Measurements from ENCODE around the gene HOXC5.
"Not testable (repeated sequence)": the region's sequence is repeated elsewhere in the genome, so short reads cannot be mapped to it uniquely, and the experiment has no call there.

The HOXC5 gene

GRCh38 chr12:54033980-54034784 lies 1.3 kb downstream of the HOXC5 start:
- no peak for DNase-seq (ENCODE audit: low read depth)

DNA sequence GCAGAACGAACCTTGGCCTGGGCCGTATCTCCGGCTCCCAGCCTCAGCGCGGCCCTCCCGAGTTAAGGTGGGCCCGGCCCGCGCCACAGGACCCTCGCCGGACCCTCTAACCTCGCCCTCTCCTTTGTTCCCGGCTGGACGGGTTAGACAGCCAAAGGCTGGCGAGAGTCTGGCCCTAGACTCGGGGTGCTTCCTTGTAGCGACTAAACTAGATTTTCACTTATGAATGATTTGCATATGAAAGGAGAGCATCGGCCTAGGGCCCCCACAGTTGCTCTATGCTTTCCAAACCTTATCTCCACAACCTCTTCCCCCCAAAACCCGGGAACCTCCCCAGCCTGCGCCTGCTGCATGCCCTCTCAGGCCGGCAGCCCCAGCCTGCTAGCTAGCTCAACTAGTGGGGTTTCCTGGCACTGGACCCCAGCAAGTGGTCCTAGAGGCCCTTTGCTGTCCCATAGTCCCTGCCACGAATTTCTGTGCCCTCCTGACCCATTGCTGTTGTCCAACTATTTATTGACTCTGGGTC lies 2.0 kb downstream of the HOXC5 start:
- no peak for DNase-seq (ENCODE audit: low read depth)

GRCh38 chr12:54035568-54036264 lies 2.9 kb downstream of the HOXC5 start:
- no peak for DNase-seq (ENCODE audit: low read depth)

DNA sequence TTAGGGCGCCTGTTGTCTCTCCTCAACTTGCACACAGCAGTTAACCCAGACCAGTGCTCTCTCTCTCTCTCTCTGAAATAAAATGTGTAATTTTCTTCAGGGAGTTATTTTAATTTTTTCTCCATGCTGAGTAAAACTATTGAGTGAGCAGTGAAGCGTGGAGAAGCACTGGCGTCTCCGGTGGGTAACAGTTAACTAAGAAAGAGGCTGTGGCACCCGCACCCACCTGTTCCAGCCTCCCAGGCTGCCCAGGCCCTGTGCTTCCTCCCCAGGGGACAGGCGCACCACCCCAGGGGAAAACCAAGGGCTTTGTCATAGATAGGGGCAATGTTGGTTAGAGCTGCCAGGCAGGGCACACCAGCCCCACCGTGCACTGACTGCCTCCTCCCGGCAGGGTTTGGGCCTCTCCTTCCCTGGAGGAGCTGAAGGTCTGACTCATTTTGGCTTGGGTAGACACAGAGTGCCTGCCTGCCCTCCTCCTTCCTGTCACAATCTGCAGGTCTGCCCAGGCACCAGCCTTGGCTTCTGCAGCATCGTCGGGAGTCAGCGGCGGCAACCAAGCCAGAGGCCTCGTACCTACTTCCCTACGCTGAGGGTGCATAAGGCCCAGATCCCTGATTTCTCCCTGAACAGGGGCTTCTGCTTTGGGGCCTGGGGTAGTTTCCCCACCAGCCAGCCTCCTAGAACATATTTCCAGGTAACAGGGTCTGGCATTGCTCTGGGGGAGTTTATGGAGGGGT lies 3.9 kb downstream of the HOXC5 start:
- DNase-seq (ENCODE audit: low read depth): no peak

- DNase-seq (ENCODE audit: low read depth): no peak
Measured at GRCh38 chr12:54037360-54038283, 4.8 kb downstream of the HOXC5 start.

GRCh38 chr12:54038284-54038870 lies 5.5 kb downstream of the HOXC5 start:
- DNase-seq (ENCODE audit: low read depth): no peak

- no peak for DNase-seq (ENCODE audit: low read depth)
Measured at GRCh38 chr12:54038871-54039414, 6.1 kb downstream of the HOXC5 start.

- no peak for DNase-seq (ENCODE audit: low read depth)
Measured at GRCh38 chr12:54039417-54040147, 6.7 kb downstream of the HOXC5 start.

DNA sequence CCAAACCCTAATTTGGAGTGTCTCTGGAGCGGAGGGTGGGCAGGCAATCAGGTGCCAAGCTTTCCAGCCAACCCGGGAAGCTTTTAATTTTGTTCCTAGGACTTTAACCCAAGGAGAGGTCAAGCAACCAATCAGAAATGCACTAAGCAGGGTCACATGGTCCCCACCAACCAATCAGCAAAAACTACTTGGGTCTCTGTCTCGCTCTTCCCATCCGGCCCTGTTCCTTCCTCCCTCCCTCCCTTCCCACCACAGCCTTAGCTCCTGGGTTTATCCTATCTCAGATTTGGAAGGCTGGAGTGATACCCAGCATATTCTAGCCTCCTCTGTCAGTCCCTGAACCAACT lies 7.3 kb downstream of the HOXC5 start:
- DNase-seq (ENCODE audit: low read depth): no peak

DNA sequence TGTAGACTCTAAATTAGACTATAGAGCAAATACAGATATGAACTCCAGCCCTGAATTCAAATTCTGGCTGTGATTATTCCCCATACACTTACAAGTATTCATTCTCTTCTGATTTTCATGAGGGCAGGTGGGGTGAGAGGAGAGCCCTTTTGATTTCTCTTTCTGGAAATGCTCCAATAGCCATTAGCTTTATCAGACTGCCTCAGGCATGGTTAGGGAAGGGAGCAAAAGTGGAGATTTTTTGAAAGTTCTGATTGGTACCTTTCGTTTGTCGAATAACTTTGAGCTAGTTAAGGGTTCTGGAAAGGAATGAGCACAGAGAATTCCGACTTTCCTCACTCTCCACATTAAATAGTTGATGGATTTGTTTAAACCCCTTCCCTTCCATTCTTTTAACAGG lies 7.8 kb downstream of the HOXC5 start:
- no peak for DNase-seq (ENCODE audit: low read depth)

- DNase-seq (ENCODE audit: low read depth): no peak
Measured at GRCh38 chr12:54041097-54041690, 8.3 kb downstream of the HOXC5 start.

DNA sequence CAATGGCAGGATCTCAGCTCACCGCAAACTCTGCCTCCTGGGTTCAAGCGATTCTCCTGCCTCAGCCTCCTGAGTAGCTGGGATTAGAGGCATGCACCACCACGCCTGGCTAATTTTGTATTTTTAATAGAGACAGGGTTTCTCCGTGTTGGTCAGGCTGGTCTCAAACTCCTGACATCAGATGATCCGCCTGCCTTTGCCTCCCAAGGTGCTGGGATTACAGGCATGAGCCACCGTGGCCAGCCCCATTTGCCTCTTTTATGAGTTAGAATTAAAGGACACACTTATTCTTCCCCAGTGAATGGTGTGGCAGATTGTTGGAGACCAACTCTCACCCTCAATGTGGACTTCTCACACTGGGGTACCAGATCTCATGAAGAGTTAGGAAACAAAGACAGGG lies 9.2 kb downstream of the HOXC5 start:
- DNase-seq (ENCODE audit: low read depth): not testable (repeated sequence)

DNA sequence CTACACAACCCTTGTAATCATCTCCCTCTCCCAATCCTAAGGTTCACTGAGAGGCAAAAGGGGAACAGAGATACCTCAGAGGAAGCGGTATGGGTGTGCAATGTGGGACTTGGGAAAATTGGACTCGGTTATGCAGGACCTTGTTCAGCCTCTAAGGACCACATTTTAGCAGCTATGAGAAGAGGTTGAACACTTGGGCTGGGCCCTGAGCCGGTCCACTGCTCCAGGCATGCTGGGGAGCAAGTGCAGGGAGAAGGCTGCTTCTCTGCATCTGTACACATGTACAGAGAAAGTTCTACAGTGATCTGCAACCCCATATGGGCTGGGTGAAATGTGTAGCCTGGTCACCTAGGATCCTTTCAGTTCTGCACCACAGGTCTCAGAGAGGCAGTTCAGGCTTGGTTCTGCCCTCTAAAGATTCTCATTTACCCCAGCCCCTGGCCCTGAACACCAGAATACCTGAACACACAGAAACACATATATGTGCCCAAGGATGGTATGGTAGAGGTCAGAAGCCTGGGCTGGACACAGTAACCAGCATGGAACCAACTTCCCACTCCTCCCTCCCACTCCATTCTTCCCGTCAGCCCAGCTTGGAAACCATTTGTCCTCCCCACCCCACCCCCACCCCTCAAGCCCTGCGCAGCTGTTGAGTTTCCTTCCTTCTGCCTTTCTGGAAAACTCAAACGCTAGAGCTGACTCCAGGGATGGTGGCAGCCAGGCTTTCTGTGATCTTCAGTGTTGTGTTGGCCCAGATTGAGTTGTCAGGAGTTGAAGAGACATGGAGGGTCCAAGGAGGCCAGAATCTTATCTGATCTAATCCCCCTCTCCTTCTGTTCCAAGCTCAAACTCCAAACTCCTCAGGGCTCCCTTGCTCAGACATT lies 10.4 kb downstream of the HOXC5 start:
- DNase-seq (ENCODE audit: low read depth): no peak

DNA sequence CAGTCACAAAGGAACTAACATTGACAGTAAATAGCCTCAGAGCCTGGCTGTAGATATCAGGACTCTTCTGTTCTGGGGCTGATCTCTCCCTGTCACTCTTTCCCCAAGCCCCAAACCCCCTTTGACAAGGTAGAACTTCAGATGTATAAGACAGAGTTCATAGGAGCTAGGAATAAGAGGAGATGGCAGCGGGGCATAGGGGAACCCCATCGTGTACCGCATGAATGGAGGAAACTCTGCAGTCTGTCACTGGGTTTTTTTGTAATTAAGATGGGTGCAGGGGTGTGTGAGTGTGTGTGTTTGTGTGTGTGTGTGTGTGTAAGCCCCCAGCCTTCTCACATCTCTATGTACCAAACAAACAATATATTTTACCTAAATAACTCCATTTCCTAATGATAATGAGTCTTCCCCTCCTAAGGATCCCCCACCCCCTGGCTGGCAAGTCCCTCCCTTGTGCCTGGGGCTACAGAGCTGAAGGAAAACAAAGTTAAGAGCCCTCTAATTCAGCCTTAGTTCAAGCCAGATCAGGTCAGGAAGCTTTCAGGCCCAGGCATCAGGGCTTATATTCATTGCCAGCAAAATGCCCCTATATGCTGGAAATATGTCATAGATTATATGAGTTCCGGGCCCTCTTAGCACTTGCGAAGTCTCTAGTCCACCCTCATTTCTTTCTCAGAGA lies 11.7 kb downstream of the HOXC5 start:
- no peak for DNase-seq (ENCODE audit: low read depth)

DNA sequence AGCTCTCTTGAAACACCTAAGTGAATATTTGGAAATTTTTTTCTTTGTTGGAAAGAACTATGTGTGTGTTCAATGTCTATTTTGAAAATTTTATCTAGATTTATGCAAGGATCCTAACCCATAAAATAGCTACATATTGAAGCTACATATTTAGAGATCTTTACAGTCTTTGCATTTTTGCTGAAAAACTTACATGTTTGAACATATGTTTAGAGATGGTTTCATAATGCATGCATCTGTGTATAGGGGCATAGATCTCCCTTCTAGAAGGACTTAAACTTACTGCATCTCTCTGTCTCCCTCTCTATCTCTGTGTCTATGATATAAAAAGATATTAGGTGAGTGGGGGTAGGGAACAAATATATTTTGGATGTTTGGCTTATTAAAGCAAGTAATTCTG lies 12.6 kb downstream of the HOXC5 start:
- DNase-seq (ENCODE audit: low read depth): no peak

DNA sequence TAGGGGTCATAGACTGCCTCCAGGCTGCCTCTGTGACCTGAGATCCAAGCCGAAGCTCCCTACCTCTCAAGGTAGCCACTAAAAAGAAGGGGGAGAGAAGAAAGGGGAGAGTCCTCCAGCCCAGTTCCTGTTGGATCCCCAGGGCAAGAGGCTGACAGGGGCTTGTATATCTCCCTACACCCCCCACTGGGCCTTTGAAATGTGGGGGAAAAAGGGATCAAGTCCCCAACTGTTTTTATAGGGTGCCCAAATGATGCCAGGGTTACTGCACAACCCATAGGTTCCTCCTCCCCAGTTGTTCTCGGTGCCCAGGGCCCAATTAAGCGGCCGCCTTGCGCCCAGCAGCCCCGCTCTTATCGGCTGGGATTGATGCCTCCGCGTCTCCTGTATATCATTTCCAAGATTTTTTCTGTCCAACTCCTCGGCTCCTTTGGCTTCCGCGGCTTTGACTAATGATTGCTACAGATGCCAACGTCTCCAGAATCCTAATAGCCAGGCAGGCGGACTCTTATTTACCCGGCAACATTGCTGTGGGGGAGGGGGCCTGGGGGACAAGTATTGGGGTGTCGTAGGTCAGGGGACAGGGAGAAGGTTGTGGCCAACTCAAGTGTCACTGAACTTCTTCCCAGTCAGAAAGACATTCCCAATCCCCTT lies 13.1 kb downstream of the HOXC5 start:
- DNase-seq (ENCODE audit: low read depth): no peak

DNA sequence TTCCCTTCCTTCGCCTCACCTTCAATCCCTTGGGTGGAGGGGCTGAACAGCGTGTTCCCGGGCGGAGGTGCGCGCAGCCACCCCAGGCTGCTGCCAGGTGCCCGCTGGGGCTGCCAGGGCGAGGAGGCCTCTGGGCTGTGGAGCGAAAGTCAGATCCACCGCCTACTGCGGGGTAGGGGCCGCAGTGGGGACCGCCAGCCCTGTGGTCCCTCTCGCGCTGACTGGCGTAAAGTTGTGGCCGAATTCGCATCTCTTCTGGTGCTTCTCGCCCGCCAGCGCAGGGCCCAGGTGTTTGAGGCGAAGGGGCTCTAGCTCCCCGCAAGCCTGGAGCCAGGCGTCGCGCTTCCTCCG lies 13.9 kb downstream of the HOXC5 start:
- no peak for DNase-seq (ENCODE audit: low read depth)
